ENCODE results near the gene LIN7B.

The LIN7B gene

DNA sequence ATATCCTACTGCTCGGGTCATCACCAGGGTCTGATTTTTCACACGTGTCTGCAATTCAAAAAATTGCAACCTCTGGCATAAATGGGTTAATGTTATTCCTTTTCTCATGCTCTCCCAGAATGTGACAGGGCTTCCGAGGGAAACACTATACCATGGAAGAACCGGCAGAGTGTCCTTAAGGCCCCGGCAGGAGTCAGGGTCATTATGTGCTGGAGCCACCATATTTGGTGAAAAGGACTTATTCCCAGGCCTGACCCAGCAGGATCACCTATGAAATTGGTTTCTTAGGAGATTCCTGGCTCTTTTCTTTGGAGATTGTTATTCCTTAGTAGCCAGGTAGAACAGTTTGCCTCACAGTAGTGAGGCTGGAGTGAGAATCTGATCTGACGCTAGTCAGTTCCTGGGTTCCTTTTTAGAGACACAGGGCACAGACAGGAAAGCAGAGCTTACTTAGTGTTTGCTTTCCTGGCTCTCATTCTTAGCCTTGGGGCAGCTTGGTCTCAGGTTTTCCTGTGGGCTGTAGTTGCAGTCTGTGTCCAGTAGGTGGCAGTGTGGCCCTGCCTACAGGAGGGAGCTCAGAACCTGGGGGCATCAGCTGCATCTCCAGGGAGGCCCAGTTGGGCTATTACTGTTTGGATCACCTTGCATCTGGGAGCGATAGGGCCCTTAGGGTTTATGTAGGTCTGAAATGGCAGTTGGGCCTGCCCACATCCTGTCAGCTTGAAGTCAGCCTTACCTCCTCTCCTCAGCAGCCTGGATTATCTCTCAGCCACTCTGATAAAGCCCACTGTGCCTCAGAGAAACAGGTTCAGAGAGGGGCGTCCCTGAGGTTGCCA, 16.5 kb upstream of the LIN7B start:
- no peak overlapping the region; the same call in 1 of the 2 replicates for H3K4me3 ChIP-seq (ENCODE audit: low read depth, low read length)
- peak; percentile 69 for DNase-seq (ENCODE audit: low read depth)
- TF ChIP-seq, protein P1, sequence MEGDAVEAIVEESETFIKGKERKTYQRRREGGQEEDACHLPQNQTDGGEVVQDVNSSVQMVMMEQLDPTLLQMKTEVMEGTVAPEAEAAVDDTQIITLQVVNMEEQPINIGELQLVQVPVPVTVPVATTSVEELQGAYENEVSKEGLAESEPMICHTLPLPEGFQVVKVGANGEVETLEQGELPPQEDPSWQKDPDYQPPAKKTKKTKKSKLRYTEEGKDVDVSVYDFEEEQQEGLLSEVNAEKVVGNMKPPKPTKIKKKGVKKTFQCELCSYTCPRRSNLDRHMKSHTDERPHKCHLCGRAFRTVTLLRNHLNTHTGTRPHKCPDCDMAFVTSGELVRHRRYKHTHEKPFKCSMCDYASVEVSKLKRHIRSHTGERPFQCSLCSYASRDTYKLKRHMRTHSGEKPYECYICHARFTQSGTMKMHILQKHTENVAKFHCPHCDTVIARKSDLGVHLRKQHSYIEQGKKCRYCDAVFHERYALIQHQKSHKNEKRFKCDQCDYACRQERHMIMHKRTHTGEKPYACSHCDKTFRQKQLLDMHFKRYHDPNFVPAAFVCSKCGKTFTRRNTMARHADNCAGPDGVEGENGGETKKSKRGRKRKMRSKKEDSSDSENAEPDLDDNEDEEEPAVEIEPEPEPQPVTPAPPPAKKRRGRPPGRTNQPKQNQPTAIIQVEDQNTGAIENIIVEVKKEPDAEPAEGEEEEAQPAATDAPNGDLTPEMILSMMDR (IDR thresholded peaks at IDR 0.05; ENCODE audit: control insufficient read depth, extremely low read depth, insufficient read depth): peak; percentile 84

DNA sequence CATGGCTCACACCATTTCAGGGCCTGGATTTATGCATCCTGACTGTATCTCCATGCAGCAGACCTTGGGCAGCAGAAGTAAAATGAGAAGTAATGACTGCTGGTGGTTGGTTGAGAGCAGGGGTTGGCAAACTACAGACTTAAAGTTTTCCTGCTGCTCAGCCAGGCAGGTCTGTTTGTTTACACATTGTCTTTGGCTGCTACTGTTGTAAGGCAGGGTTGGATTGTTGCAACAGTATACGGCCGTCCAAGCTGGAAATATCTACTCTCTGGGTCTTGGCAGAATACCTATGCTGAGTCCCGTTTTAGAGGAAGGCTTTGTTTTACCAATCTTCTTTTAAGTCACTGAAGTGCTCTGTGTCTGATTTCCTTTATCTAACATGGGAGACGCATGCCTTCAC, 15.4 kb upstream of the LIN7B start:
- peak overlapping the region; percentile 18 for H3K4me3 ChIP-seq (ENCODE audit: low read depth, low read length)
- TF ChIP-seq, protein P1 (IDR thresholded peaks at IDR 0.05; ENCODE audit: control insufficient read depth, extremely low read depth, insufficient read depth): no peak
- DNase-seq (ENCODE audit: low read depth): peak; percentile 83

DNA sequence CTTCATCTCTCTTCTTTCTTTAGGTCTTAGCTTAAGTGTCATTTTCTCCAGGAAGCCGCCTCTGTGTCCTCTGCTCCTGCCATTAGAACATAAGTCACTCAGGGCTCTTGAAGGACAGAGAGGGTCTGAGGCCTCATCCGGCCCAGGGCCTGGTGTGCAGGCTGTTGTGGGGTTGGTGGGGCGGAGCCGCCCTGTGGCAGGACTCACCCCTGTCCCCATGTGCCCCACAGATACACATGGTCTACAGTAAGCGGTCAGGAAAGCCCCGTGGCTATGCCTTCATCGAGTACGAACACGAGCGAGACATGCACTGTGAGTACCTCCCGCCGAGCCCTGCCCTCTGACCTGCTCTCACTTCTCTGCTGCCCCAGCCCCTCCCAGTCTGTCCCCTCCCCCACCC, 13.0 kb upstream of the LIN7B start:
- no peak for DNase-seq (ENCODE audit: low read depth)
- no peak overlapping the region for H3K4me3 ChIP-seq (ENCODE audit: low read depth, low read length)
- TF ChIP-seq, protein P1 (IDR thresholded peaks at IDR 0.05; ENCODE audit: control insufficient read depth, extremely low read depth, insufficient read depth): no peak

DNA sequence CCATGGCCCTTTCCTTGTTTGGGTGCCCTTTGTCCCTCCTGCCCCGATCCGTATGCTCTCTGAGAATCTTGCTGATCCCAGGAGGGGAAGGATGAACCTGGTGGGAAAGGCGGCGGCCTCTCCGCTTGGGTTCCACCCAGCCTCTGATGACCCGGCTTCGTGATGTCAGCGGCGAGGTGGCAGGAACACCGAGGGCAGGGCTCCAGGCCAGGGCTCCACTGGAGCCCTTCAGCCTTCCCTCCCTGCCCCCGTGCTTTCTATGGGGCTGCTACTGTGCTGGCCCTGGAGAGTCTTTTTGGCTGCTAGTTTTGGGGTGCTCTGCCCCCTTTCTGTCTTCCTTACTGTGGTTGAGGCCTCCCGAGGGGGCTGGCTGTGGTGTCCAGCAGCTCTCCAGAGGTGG, 11.9 kb upstream of the LIN7B start:
- TF ChIP-seq, protein P1 (IDR thresholded peaks at IDR 0.05; ENCODE audit: control insufficient read depth, extremely low read depth, insufficient read depth): no peak
- DNase-seq (ENCODE audit: low read depth): no peak
- no peak overlapping the region for H3K4me3 ChIP-seq (ENCODE audit: low read depth, low read length)

DNA sequence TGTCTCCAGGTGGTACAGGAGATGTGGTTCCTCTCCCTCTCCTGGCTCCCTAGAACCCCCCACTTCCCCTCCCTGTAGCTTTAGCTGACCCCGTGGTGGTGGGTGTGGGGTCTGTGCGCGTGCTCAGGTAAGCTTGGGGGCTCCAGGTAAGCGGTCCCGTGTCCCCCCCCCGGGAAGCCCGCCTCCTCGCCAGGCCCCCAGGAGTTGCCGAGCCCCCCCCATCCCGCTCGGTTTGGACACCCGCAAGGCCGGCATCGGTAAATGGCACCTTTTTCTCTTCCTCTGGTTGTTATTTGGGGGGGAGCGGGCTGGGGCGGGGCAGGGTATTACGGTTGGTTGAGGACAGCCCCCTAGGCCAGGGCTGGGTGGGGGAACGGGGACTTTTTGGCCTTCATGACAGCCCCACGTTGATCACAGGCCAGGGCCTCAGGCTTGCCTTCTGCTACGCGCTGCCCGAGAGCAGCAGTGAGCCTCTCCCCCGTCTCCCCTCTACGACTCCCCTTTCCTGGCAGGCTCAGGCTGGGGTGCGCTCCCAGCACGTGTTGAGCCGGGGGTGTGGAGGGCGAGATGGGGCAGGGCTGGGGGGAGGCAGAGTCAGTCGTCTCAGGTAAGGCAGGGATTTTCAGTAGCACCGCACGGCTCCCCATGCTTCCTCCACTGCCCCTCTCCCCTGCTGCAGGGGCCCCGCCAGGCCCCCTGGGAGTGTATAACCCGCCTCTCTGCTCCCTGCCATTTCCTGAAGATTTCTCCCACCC, 10.7 kb upstream of the LIN7B start:
- TF ChIP-seq, protein P1 (IDR thresholded peaks at IDR 0.05; ENCODE audit: control insufficient read depth, extremely low read depth, insufficient read depth): no peak
- DNase-seq (ENCODE audit: low read depth): no peak
- H3K4me3 ChIP-seq (ENCODE audit: low read depth, low read length): no peak overlapping the region

DNA sequence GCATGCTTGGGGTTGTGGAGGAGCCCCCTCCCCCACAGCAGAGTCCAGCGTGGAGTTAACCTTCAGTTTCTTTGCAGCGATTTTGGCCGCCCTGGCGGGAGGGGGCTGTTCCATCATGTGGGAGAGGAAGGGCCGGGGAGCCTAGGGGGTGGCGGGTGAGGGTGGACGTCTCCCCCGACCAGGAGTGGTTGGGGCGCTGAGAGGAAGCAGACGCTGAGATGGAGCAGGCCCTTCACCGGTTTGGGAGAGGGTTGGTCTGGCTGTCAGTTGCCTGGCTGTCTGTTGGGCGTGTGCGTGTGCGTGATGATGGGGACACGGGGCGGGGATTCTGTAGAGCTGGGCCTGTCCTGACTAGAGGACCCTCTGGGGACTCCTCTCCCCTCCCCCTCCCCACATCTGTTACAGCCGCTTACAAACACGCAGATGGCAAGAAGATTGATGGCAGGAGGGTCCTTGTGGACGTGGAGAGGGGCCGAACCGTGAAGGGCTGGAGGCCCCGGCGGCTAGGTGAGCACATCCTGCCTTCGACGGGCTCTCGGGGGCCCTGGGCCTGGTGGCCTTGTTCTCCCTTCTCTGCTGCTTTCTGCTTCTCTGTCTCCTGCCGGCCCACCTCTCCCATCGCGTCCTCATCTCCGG, 9.8 kb upstream of the LIN7B start:
- H3K4me3 ChIP-seq (ENCODE audit: low read depth, low read length): no peak overlapping the region
- TF ChIP-seq, protein P1 (IDR thresholded peaks at IDR 0.05; ENCODE audit: control insufficient read depth, extremely low read depth, insufficient read depth): no peak
- DNase-seq (ENCODE audit: low read depth): no peak

Data from LNCaP clone FGC (cell line).